A673 (cell line): ENCODE measurements around the gene MSI2.

Experiments used
- EZH2 ChIP-seq: fragments of 200-600 bp; sonication (generic); IDR thresholded peaks from 2 replicates; pipeline ENCODE4 v1.6.1; 2017; ENCODE audit warnings: borderline replicate concordance, low read depth, mild to moderate bottlenecking, mixed read lengths, antibody characterized with exemption, low read length; ENCODE audit not compliant: poor library complexity, severe bottlenecking
- TF ChIP-seq, protein P1 (sequence below): fragments of 300-800, 200-600 bp; sonication (generic); conservative IDR thresholded peaks from 2 replicates; pipeline ENCODE4 v1.5.1; 2017; ENCODE audit warnings: low read depth, mild to moderate bottlenecking, antibody characterized with exemption, low read length, moderate library complexity, mixed read lengths

DNA sequence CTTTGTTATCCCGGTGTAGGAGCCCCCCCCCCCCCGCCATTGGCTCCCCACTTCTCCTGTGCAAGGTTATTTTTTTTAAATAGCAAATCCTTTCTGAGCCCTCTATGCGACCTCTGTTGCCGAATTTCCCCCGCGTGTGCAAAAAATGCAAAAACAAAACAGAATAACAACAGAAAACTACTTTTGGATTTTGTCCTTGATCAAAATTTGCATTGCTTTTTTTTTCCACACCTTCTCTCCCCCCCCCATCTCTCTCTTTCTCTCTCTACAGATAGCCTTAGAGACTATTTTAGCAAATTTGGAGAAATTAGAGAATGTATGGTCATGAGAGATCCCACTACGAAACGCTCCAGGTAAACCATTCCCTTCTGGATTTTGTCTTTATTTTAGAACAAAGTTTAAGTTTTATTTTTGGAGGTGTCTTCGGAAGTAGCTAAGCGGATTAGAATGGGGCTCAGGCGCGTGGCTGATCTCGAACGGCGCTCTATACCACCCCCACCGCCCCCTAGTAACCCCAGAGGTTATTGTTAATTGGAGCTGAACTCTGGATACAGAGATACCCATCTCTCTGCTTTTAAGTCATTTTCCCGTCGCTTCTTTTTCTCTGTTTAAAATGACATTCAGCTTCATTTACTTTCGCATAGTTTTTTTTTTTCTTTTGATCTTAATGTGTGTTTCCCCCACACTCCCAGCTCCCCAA lies 1.0 kb downstream of the MSI2 start:
- TF ChIP-seq EZH2 = no peak
- TF ChIP-seq, protein P1, sequence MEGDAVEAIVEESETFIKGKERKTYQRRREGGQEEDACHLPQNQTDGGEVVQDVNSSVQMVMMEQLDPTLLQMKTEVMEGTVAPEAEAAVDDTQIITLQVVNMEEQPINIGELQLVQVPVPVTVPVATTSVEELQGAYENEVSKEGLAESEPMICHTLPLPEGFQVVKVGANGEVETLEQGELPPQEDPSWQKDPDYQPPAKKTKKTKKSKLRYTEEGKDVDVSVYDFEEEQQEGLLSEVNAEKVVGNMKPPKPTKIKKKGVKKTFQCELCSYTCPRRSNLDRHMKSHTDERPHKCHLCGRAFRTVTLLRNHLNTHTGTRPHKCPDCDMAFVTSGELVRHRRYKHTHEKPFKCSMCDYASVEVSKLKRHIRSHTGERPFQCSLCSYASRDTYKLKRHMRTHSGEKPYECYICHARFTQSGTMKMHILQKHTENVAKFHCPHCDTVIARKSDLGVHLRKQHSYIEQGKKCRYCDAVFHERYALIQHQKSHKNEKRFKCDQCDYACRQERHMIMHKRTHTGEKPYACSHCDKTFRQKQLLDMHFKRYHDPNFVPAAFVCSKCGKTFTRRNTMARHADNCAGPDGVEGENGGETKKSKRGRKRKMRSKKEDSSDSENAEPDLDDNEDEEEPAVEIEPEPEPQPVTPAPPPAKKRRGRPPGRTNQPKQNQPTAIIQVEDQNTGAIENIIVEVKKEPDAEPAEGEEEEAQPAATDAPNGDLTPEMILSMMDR = no peak
